Measurements from ENCODE around the gene KLHL29. TPM values are rescaled to one million over a fixed set of nuclear protein-coding genes. Genes with fewer than 3 reads are reported as not detected.

KLHL29 gene
- total RNA-seq, 1 experiment from 2014 or later = 16.7 TPM

GRCh38 chr2:23549051-23549450 is 164.1 kb downstream of the KLHL29 start (continued):
- TF ChIP-seq REST (IDR thresholded peaks at IDR 0.05; ENCODE audit: low read depth) = no peak
- TF ChIP-seq ZFX (IDR thresholded peaks at IDR 0.05) = no peak
- no peak for TF ChIP-seq TCF7L2 (IDR thresholded peaks at IDR 0.05; ENCODE audit: borderline replicate concordance, extremely low read depth, insufficient read depth, insufficient read length)
- TF ChIP-seq CBX3 (IDR thresholded peaks at IDR 0.05; ENCODE audit: low read depth) = no peak

DNA sequence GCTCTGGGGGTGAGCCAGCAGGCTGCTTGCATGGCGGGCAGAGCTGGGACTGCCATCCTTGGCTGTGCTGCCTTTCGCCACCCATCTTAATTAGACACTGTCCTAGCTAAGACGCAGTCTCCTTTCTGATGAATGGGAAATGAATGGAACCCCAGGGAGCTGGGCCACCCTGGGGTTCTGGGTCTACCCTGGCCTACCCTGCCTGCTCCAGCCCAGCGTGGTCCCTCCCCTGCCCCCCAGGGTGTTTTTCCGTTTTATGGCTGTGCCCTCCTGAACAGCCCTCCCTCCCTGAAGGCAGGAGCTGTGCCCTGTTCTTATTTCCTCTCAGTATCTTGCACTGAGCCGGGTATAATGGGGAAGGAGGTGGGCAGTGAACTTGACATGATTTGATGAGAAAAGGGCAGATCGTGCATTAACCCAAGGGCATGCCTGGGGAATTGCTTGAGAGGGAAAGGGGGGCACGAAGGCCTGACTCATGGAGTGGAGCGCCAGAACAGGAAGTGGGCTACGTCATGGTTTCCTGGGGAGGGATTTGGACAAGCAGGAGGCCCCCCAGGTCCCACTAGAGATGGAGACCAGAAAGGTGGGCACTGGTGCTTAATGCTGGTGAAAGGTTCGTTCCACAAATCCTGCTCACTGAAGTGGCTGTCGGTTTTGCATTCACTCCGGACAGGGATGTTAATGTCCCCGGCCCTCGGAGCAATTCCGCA is 165.0 kb downstream of the KLHL29 start:
- no TSS peak for BruUV-seq (replicated peaks)
- no peaks in the 10 kb centered on the region for H3K9me2 ChIP-seq (ENCODE audit: insufficient read depth)
- TF ChIP-seq ZFX (IDR thresholded peaks at IDR 0.05) (no peak), ATF3 (IDR thresholded peaks at IDR 0.05) (no peak), SP1 (IDR thresholded peaks at IDR 0.05; ENCODE audit: low read depth) (no peak), SIN3A (IDR thresholded peaks at IDR 0.05; ENCODE audit: low read depth) (no peak), TCF7L2 (IDR thresholded peaks at IDR 0.05; ENCODE audit: borderline replicate concordance, extremely low read depth, insufficient read depth, insufficient read length) (no peak), SRF (IDR thresholded peaks at IDR 0.05; ENCODE audit: low read depth) (no peak), CBX3 (IDR thresholded peaks at IDR 0.05; ENCODE audit: low read depth) (no peak), FOSL1 (IDR thresholded peaks at IDR 0.05; ENCODE audit: low read depth) (no peak), POLR2A (IDR thresholded peaks at IDR 0.05; ENCODE audit: borderline replicate concordance, extremely low read depth, insufficient read depth, insufficient read length) (no peak), ZNF274 (IDR thresholded peaks at IDR 0.05; ENCODE audit: low read depth, low read length) (no peak), ELF1 (IDR thresholded peaks at IDR 0.05; ENCODE audit: borderline replicate concordance, low read depth) (no peak), YY1 (IDR thresholded peaks at IDR 0.05; ENCODE audit: extremely low read depth, insufficient replicate concordance, low read depth, low read length) (no peak), CEBPB (IDR thresholded peaks at IDR 0.05; ENCODE audit: low read depth) (no peak)
- TF ChIP-seq, protein P1, sequence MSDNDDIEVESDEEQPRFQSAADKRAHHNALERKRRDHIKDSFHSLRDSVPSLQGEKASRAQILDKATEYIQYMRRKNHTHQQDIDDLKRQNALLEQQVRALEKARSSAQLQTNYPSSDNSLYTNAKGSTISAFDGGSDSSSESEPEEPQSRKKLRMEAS (IDR thresholded peaks at IDR 0.05) = no peak
- TF ChIP-seq, protein P2, sequence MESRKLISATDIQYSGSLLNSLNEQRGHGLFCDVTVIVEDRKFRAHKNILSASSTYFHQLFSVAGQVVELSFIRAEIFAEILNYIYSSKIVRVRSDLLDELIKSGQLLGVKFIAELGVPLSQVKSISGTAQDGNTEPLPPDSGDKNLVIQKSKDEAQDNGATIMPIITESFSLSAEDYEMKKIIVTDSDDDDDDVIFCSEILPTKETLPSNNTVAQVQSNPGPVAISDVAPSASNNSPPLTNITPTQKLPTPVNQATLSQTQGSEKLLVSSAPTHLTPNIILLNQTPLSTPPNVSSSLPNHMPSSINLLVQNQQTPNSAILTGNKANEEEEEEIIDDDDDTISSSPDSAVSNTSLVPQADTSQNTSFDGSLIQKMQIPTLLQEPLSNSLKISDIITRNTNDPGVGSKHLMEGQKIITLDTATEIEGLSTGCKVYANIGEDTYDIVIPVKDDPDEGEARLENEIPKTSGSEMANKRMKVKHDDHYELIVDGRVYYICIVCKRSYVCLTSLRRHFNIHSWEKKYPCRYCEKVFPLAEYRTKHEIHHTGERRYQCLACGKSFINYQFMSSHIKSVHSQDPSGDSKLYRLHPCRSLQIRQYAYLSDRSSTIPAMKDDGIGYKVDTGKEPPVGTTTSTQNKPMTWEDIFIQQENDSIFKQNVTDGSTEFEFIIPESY (IDR thresholded peaks at IDR 0.05; ENCODE audit: extremely low read depth, insufficient replicate concordance, low read length) = no peak

More for the DNA sequence above, 165.0 kb downstream of the KLHL29 start:
- Histone ChIP-seq H2AFZ (ENCODE audit: low read depth, low read length, poor library complexity, severe bottlenecking) (no peak overlapping the region), H3K4me1 (ENCODE audit: control insufficient read depth in 1 of 2, insufficient read depth in 2 of 2, low read length in 2 of 2) (peaks cover 0 to 12% of the 10 kb centered on the region in 2 experiments; a peak in 1 of 4 replicates), H3K36me3 (ENCODE audit: control insufficient read depth in 1 of 2, insufficient read depth in 2 of 2, low read length in 2 of 2) (no peaks in the 10 kb centered on the region), H3K79me2 (ENCODE audit: insufficient read depth, low read length) (no peaks in the 10 kb centered on the region), H3K4me2 (ENCODE audit: low read length) (no peak overlapping the region), H3K4me3 (replicated peaks in 1 of 2; ENCODE audit: low read depth in 1 of 2, low read length in 2 of 2) (no peak overlapping the region), H3K27ac (ENCODE audit: low read depth, low read length) (no peak overlapping the region), H4K20me1 (ENCODE audit: insufficient read depth) (no peaks in the 10 kb centered on the region), H3K27me3 (ENCODE audit: insufficient read depth, low read length) (no peaks in the 10 kb centered on the region), H3K9ac (ENCODE audit: low read length) (no peak overlapping the region), H3K9me3 (ENCODE audit: control insufficient read depth in 1 of 2, insufficient read depth in 1 of 2, low read depth in 1 of 2, low read length in 2 of 2) (no peaks in the 10 kb centered on the region)
- DNase-seq (ENCODE audit: low read depth, low spot score) (no peak), ATAC-seq (no peak)
- ChIA-PET POLR2A (no interaction called here), CTCF (no interaction called here), RAD21 (ENCODE audit: low non-redundant PET in 1 of 2, low total read pairs in 2 of 2, uncharacterized antibody in 2 of 2, unreplicated experiment in 2 of 2) (no interaction called here)
- intact Hi-C loops (cut with micrococcal nuclease) = no loop called here
